Liver (tissue), 3 donors: ENCODE results near the gene KRT77.

Source experiments
- ATF3 ChIP-seq: IDR thresholded peaks from 2 replicates; pipeline ENCODE4 v1.6.1; 2016; ENCODE audit warnings: antibody characterized with exemption
- CTCF ChIP-seq: fragments of 150-350 bp; IDR thresholded peaks from 2 replicates; pipeline ENCODE4 v1.5.1; 2017; ENCODE audit warnings: improper control_type of control experiment, low read depth, low read length; ENCODE audit not compliant: missing input control
- EGR1 ChIP-seq, 2 donors: IDR thresholded peaks; 2 replicates each; pipeline ENCODE4 v1.6.1; 2016 to 2018; ENCODE audit warnings: antibody characterized with exemption in 2 of 2, low read depth in 2 of 2
- GABPA ChIP-seq, 2 donors: IDR thresholded peaks in 1 of 2; conservative IDR thresholded peaks in 1 of 2; 2 replicates each; pipeline ENCODE4 v1.6.1; 2016; ENCODE audit warnings: antibody characterized with exemption in 2 of 2, mild to moderate bottlenecking in 1 of 2, moderate library complexity in 1 of 2
- REST ChIP-seq: IDR thresholded peaks from 2 replicates; pipeline ENCODE4 v1.6.1; 2016; ENCODE audit warnings: antibody characterized with exemption, mild to moderate bottlenecking
- TAF1 ChIP-seq: conservative IDR thresholded peaks from 2 replicates; pipeline ENCODE4 v1.6.1; 2016; ENCODE audit warnings: antibody characterized with exemption, mild to moderate bottlenecking
- donor health status: healthy.
- donor health status: healthy.

- TF ChIP-seq REST (no peak), CTCF (no peak), TAF1 (no peak), GABPA (IDR thresholded peaks at IDR 0.05 in 1 of 2, conservative IDR thresholded peaks at IDR 0.05 in 1 of 2) (no peak), ATF3 (no peak), EGR1 (IDR thresholded peaks at IDR 0.05; ENCODE audit: low read depth in 2 of 2) (no peak)
These were observed 27.2 kb downstream of the KRT77 start for GRCh38 chr12:52676163-52676562.
